ENCODE data around the gene PTPN5.

- TF ChIP-seq CTCF (IDR thresholded peaks at IDR 0.05) (no peak), ZFX (IDR thresholded peaks at IDR 0.05; ENCODE audit: borderline replicate concordance) (no peak)
Measured at GRCh38 chr11:18776324-18776723, 15.3 kb downstream of the PTPN5 start.
